ENCODE measurements around the gene LTBP2.

The LTBP2 gene

GRCh38 chr14:74611650-74612349 lies at the start of gene LTBP2:
TSS of gene LTBP2 (minus strand) at chr14:74612237. CDS start at chr14:74611944, 293 bp downstream.
- no peak for DNase-seq (ENCODE audit: low read depth in 3 of 3)

- DNase-seq (ENCODE audit: low read depth in 3 of 3), result no peak
These were observed 48.8 kb upstream of the LTBP2 start for GRCh38 chr14:74660863-74661262.

- DNase-seq (ENCODE audit: low read depth in 3 of 3), result no peak
These were observed 48.1 kb upstream of the LTBP2 start for GRCh38 chr14:74660167-74660566.

- DNase-seq (ENCODE audit: low read depth in 3 of 3), result no peak
These were observed 46.6 kb upstream of the LTBP2 start for GRCh38 chr14:74658535-74659131.

GRCh38 chr14:74656964-74657363 lies 44.9 kb upstream of the LTBP2 start:
- DNase-seq (ENCODE audit: low read depth in 3 of 3), result no peak

- DNase-seq (ENCODE audit: low read depth in 3 of 3), result no peak
These were observed 43.8 kb upstream of the LTBP2 start for GRCh38 chr14:74655599-74656395.

- DNase-seq (ENCODE audit: low read depth in 3 of 3), result no peak
These were observed 42.9 kb upstream of the LTBP2 start for GRCh38 chr14:74654931-74655330.

- no peak for DNase-seq (ENCODE audit: low read depth in 3 of 3)
These were observed 41.5 kb upstream of the LTBP2 start for GRCh38 chr14:74653386-74654138.

GRCh38 chr14:74652541-74652940 lies 40.5 kb upstream of the LTBP2 start:
- no peak for DNase-seq (ENCODE audit: low read depth in 3 of 3)

GRCh38 chr14:74650927-74651686 lies 39.1 kb upstream of the LTBP2 start:
- DNase-seq (ENCODE audit: low read depth in 3 of 3), result no peak

GRCh38 chr14:74649673-74650072 lies 37.6 kb upstream of the LTBP2 start:
- no peak for DNase-seq (ENCODE audit: low read depth in 3 of 3)

GRCh38 chr14:74649167-74649566 lies 37.1 kb upstream of the LTBP2 start:
- no peak for DNase-seq (ENCODE audit: low read depth in 3 of 3)

GRCh38 chr14:74648601-74649000 lies 36.6 kb upstream of the LTBP2 start:
- no peak for DNase-seq (ENCODE audit: low read depth in 3 of 3)

- no peak for DNase-seq (ENCODE audit: low read depth in 3 of 3)
These were observed 35.8 kb upstream of the LTBP2 start for GRCh38 chr14:74647678-74648461.

GRCh38 chr14:74647061-74647677 lies 35.1 kb upstream of the LTBP2 start:
- no peak for DNase-seq (ENCODE audit: low read depth in 3 of 3)

GRCh38 chr14:74645756-74646470 lies 33.9 kb upstream of the LTBP2 start:
- no peak for DNase-seq (ENCODE audit: low read depth in 3 of 3)

- no peak for DNase-seq (ENCODE audit: low read depth in 3 of 3)
These were observed 33.2 kb upstream of the LTBP2 start for GRCh38 chr14:74645244-74645643.

GRCh38 chr14:74641601-74642391 lies 29.8 kb upstream of the LTBP2 start:
- no peak for DNase-seq (ENCODE audit: low read depth in 3 of 3)

GRCh38 chr14:74638966-74639365 lies 26.9 kb upstream of the LTBP2 start:
- DNase-seq (ENCODE audit: low read depth in 3 of 3), result no peak
